Fibroblast of lung (primary cell): ENCODE measurements around the gene PCYT1A.

Experiments
- EZH2 ChIP-seq: IDR thresholded peaks from 2 replicates; pipeline ENCODE4 v1.5.1; 2012; ENCODE audit warnings: low read length, control low read depth, mild to moderate bottlenecking; ENCODE audit errors: missing control alignments
- TF ChIP-seq, protein P1 (sequence below), 2 donors: IDR thresholded peaks in 1 of 2; conservative IDR thresholded peaks in 1 of 2; 1 replicate in 1 of 2; 2 replicates in 1 of 2; pipeline ENCODE4 v1.5.1; 2011 to 2012; ENCODE audit warnings: low read length in 2 of 2, control low read depth in 1 of 2, inconsistent platforms in 1 of 2, low read depth in 1 of 2, mild to moderate bottlenecking in 1 of 2

GRCh38 chr3:196186651-196187573 is 100.6 kb downstream of the PCYT1A start:
- TF ChIP-seq, protein P1, sequence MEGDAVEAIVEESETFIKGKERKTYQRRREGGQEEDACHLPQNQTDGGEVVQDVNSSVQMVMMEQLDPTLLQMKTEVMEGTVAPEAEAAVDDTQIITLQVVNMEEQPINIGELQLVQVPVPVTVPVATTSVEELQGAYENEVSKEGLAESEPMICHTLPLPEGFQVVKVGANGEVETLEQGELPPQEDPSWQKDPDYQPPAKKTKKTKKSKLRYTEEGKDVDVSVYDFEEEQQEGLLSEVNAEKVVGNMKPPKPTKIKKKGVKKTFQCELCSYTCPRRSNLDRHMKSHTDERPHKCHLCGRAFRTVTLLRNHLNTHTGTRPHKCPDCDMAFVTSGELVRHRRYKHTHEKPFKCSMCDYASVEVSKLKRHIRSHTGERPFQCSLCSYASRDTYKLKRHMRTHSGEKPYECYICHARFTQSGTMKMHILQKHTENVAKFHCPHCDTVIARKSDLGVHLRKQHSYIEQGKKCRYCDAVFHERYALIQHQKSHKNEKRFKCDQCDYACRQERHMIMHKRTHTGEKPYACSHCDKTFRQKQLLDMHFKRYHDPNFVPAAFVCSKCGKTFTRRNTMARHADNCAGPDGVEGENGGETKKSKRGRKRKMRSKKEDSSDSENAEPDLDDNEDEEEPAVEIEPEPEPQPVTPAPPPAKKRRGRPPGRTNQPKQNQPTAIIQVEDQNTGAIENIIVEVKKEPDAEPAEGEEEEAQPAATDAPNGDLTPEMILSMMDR (conservative IDR thresholded peaks at IDR 0.05 in 1 of 2, IDR thresholded peaks at IDR 0.05 in 1 of 2; ENCODE audit: low read depth in 1 of 2, low read length in 2 of 2): no peak
- no peak for TF ChIP-seq EZH2
